Smooth muscle cell (in vitro differentiated cells): ENCODE measurements around the gene PCDHGB6. TPM values are rescaled to one million over a fixed set of nuclear protein-coding genes. Genes with fewer than 3 reads are reported as not detected.
"Not testable (repeated sequence)": the region's sequence is repeated elsewhere in the genome, so short reads cannot be mapped to it uniquely, and the experiment has no call there.

Source experiments
- DNase-seq: peaks from one replicate; lab custom pipeline; 2025; ENCODE audit not compliant: unreplicated experiment; lab: John Stamatoyannopoulos, UW
- H2AFZ ChIP-seq: fragments of 200-600 bp; sonication (generic); 2 replicates; pipeline ENCODE4 v1.6.0; 2016; ENCODE audit warnings: antibody characterized with exemption, low read depth, mild to moderate bottlenecking
- H3F3A ChIP-seq: fragments of 200-600 bp; sonication (generic); 2 replicates; pipeline ENCODE4 v1.6.0; 2017; ENCODE audit warnings: antibody characterized with exemption, low read depth
- H3K27ac ChIP-seq: fragments of 200-600 bp; sonication (generic); 2 replicates; pipeline ENCODE4 v1.5.1; 2016; ENCODE audit warnings: low read depth, mild to moderate bottlenecking
- H3K27me3 ChIP-seq: fragments of 200-600 bp; sonication (generic); 2 replicates; pipeline ENCODE4 v1.6.1; 2016; ENCODE audit warnings: low read depth, mild to moderate bottlenecking
- H3K36me3 ChIP-seq: fragments of 200-600 bp; sonication (generic); 2 replicates; pipeline ENCODE4 v1.5.1; 2016; ENCODE audit warnings: low read depth
- H3K4me1 ChIP-seq: fragments of 200-600 bp; sonication (generic); 2 replicates; pipeline ENCODE4 v1.5.1; 2016; ENCODE audit warnings: low read depth
- H3K4me2 ChIP-seq: fragments of 200-600 bp; sonication (generic); 2 replicates; pipeline ENCODE4 v1.6.0; 2016; ENCODE audit warnings: mild to moderate bottlenecking
- H3K4me3 ChIP-seq: fragments of 200-600 bp; sonication (generic); 2 replicates; pipeline ENCODE4 v1.5.1; 2016; ENCODE audit warnings: mild to moderate bottlenecking
- H3K79me2 ChIP-seq: fragments of 200-600 bp; sonication (generic); 2 replicates; pipeline ENCODE4 v1.6.0; 2016; ENCODE audit warnings: low read depth, mild to moderate bottlenecking
- H3K9ac ChIP-seq: fragments of 200-600 bp; sonication (generic); 2 replicates; pipeline ENCODE4 v1.6.0; 2016; ENCODE audit warnings: low read depth
- H3K9me3 ChIP-seq: fragments of 200-600 bp; sonication (generic); replicated peaks from 2 replicates; pipeline ENCODE4 v1.5.1; 2016; ENCODE audit warnings: low read depth
- H4K20me1 ChIP-seq: fragments of 200-600 bp; sonication (generic); 2 replicates; pipeline ENCODE4 v1.6.0; 2016; ENCODE audit warnings: low read depth
- CTCF ChIP-seq: fragments of 200-600 bp; sonication (generic); IDR thresholded peaks from 2 replicates; pipeline ENCODE4 v1.5.1; 2017; ENCODE audit warnings: borderline replicate concordance, mild to moderate bottlenecking, antibody characterized with exemption; ENCODE audit not compliant: insufficient read depth, poor library complexity, severe bottlenecking
- WGBS: methylation state at CpG from one replicate; pipeline ENCODE4 v1.1.7; 2016; ENCODE audit warnings: low lambda C conversion rate; 5-methylcytosine and 5-hydroxymethylcytosine counted together
- polyA plus RNA-seq: library from polyadenylated mRNA; unstranded; fragments of >200 nt; fragmentation: Nextera tagmentation; extraction: Ambion mirVana; gene quantifications from 2 replicates; pipeline ENCODE4 v1.2.1, GENCODE V29; 2016
- total RNA-seq: library from RNA; depleted of rRNA; stranded (reverse); fragments of >200 nt; gene quantifications from 2 replicates; pipeline ENCODE4 v1.2.3, GENCODE V29; 2014

PCDHGB6 gene
- total and polyA plus RNA-seq, 2 experiments from 2014 or later, result 12.3 to 17.1 TPM

- no peak overlapping the region for H3K9ac ChIP-seq
- no peaks in the 10 kb centered on the region for H3F3A ChIP-seq
- no peak overlapping the region for H3K4me2 ChIP-seq
- no peak overlapping the region for H3K27ac ChIP-seq
- peaks cover 49% of the 10 kb centered on the region for H3K9me3 ChIP-seq
- H3K4me3 ChIP-seq, result peak overlapping the region; percentile 35
- peaks cover 11% of the 10 kb centered on the region for H3K79me2 ChIP-seq
- no peaks in the 10 kb centered on the region for H3K27me3 ChIP-seq
- DNase-seq, result no peak
- H3K4me1 ChIP-seq, result no peaks in the 10 kb centered on the region
- no peaks in the 10 kb centered on the region for H4K20me1 ChIP-seq
- WGBS, result 98% methylated on average over 68 of the region's 77 CpGs
- TF ChIP-seq CTCF, result no peak
- H3K36me3 ChIP-seq, result peaks cover 34% of the 10 kb centered on the region
- no peak overlapping the region for H2AFZ ChIP-seq
These were observed 18.4 kb upstream of the PCDHGB6 start for GRCh38 chr5:141389153-141390042.

GRCh38 chr5:141392429-141393198 is 15.2 kb upstream of the PCDHGB6 start, which contains the start of gene PCDHGA8:
TSS of gene PCDHGA8 (plus strand) at chr5:141392633. CDS start at chr5:141392814, 181 bp downstream.
- Histone ChIP-seq H3K27ac (no peak within 1 kb of the TSS), H3K9ac (no peak within 1 kb of the TSS), H4K20me1 (no peaks in the 10 kb centered on the region), H3K27me3 (no peaks in the 10 kb centered on the region), H3F3A (no peaks in the 10 kb centered on the region), H3K4me3 (peak within 1 kb of the TSS; percentile 35), H3K9me3 (peaks cover 53% of the 10 kb centered on the region), H3K4me1 (no peaks in the 10 kb centered on the region), H3K36me3 (peaks cover 37% of the 10 kb centered on the region), H2AFZ (no peak within 1 kb of the TSS), H3K4me2 (peak within 1 kb of the TSS; percentile 53), H3K79me2 (peaks cover 15% of the 10 kb centered on the region)
- no peak for DNase-seq
- TF ChIP-seq CTCF, result no peak
- 98% methylated on average over 38 of the region's 38 CpGs for WGBS

GRCh38 chr5:141393267-141393666 is 14.6 kb upstream of the PCDHGB6 start:
- H2AFZ ChIP-seq, result no peak overlapping the region
- H3K9me3 ChIP-seq, result peaks cover 52% of the 10 kb centered on the region
- no peaks in the 10 kb centered on the region for H3F3A ChIP-seq
- WGBS, result 96% methylated on average over 21 of the region's 21 CpGs
- no peaks in the 10 kb centered on the region for H3K27me3 ChIP-seq
- no peak overlapping the region for H3K4me3 ChIP-seq
- H3K27ac ChIP-seq, result no peak overlapping the region
- TF ChIP-seq CTCF, result no peak
- peaks cover 37% of the 10 kb centered on the region for H3K36me3 ChIP-seq
- no peak overlapping the region for H3K9ac ChIP-seq
- H3K79me2 ChIP-seq, result peaks cover 15% of the 10 kb centered on the region
- no peak for DNase-seq
- no peak overlapping the region for H3K4me2 ChIP-seq
- H3K4me1 ChIP-seq, result no peaks in the 10 kb centered on the region
- no peaks in the 10 kb centered on the region for H4K20me1 ChIP-seq

- H3K27me3 ChIP-seq, H3K9ac ChIP-seq, H3K27ac ChIP-seq, H3K4me1 ChIP-seq, DNase-seq, H3K4me2 ChIP-seq, H3K4me3 ChIP-seq, H2AFZ ChIP-seq, H4K20me1 ChIP-seq, H3F3A ChIP-seq: not testable (repeated sequence)
- 98% methylated on average over 45 of the region's 53 CpGs for WGBS
- Histone ChIP-seq H3K36me3 (peaks cover 37% of the 10 kb centered on the region), H3K9me3 (peaks cover 51% of the 10 kb centered on the region), H3K79me2 (peaks cover 15% of the 10 kb centered on the region)
These were observed 13.2 kb upstream of the PCDHGB6 start for GRCh38 chr5:141394401-141395187.

GRCh38 chr5:141397756-141398551 is 9.9 kb upstream of the PCDHGB6 start, which contains the start of gene PCDHGB5:
TSS of gene PCDHGB5 (plus strand) at chr5:141397947. CDS start at chr5:141398128, 181 bp downstream.
- H2AFZ ChIP-seq, H4K20me1 ChIP-seq, H3K27me3 ChIP-seq, H3K27ac ChIP-seq, H3K36me3 ChIP-seq, H3K4me2 ChIP-seq, H3F3A ChIP-seq, DNase-seq, H3K9ac ChIP-seq, H3K4me1 ChIP-seq, H3K79me2 ChIP-seq, H3K4me3 ChIP-seq: not testable (repeated sequence)
- peaks cover 31% of the 10 kb centered on the region for H3K9me3 ChIP-seq
- 83% methylated on average over 26 of the region's 43 CpGs for WGBS
